Left lung (tissue), 10 donors: Measurements from ENCODE around the gene ZNF280B. TPM values are rescaled to one million over a fixed set of nuclear protein-coding genes. Genes with fewer than 3 reads are reported as not detected.
"Not testable (repeated sequence)": the region's sequence is repeated elsewhere in the genome, so short reads cannot be mapped to it uniquely, and the experiment has no call there.

Source experiments
- ATAC-seq: fragments of 200-7000 bp; cut with Tn5 transposase; one replicate; pipeline ENCODE4 v1.9.1; 2020; ENCODE audit warnings: moderate library complexity
- DNase-seq, 4 donors: peaks; one replicate each; pipeline ENCODE4 v3.0.0-alpha.2; 2013 to 2020
- H3K27ac ChIP-seq, 2 donors: fragments of 200-600 bp; sonication (generic) in 1 of 2; one replicate each; pipeline versions ENCODE4 v1.5.0 to v1.8.0; 2020 to 2021
- H3K27me3 ChIP-seq, 2 donors: fragments of 200-600 bp; sonication (generic) in 1 of 2; one replicate each; pipeline versions ENCODE4 v1.5.0 to v1.8.0; 2020 to 2021
- H3K36me3 ChIP-seq, 2 donors: fragments of 200-600 bp; sonication (generic) in 1 of 2; one replicate each; pipeline versions ENCODE4 v1.5.0 to v1.8.0; 2020 to 2021
- H3K4me1 ChIP-seq, 2 donors: fragments of 200-600 bp; one replicate each; pipeline ENCODE4 v1.8.0; 2021
- H3K4me3 ChIP-seq, 2 donors: fragments of 200-600 bp; sonication (generic) in 1 of 2; one replicate each; pipeline versions ENCODE4 v1.5.0 to v1.8.0; 2020 to 2021; ENCODE audit warnings: mild to moderate bottlenecking in 1 of 2
- H3K9me3 ChIP-seq, 2 donors: fragments of 200-600 bp; sonication (generic) in 1 of 2; one replicate each; pipeline versions ENCODE4 v1.5.0 to v1.8.0; 2020 to 2021
- intact Hi-C, 2 donors: fragments of 100-400 bp; cut with DNase I; formaldehyde crosslinking; loops; one replicate each; pipeline versions ENCODE4 v1.11.2 to v1.14.2; 2022
- polyA plus RNA-seq, 6 donors: library from polyadenylated mRNA; unstranded; fragments of 120-200 nt; gene quantifications; one replicate each; pipeline ENCODE4 v1.2.1, GENCODE V29; 2013; ENCODE audit not compliant: insufficient read length in 6 of 6
- total RNA-seq, 2 donors: library from RNA; stranded (reverse); fragmentation: NEBNext Ultra II Directional; extraction: Animal tissue kit (Norgen Biotek cat#: 25700); gene quantifications; one replicate each; pipeline ENCODE4 v1.2.1, GENCODE V29; 2021
- TF ChIP-seq, protein P1 (sequence below), 2 donors: fragments of 200-600 bp; sonication (generic) in 1 of 2; IDR thresholded peaks; one replicate each; pipeline versions ENCODE4 v1.5.0 to v1.8.0; 2021; ENCODE audit warnings: antibody characterized with exemption in 2 of 2
- donor health status: DM: no; HTN: yes; CAD: no.
- donor health status: DM: no; HTN: no; CAD: no.

ZNF280B gene
- total and polyA plus RNA-seq, 8 donors, result 0.65 to 4.4 (median 3.8) TPM

DNA sequence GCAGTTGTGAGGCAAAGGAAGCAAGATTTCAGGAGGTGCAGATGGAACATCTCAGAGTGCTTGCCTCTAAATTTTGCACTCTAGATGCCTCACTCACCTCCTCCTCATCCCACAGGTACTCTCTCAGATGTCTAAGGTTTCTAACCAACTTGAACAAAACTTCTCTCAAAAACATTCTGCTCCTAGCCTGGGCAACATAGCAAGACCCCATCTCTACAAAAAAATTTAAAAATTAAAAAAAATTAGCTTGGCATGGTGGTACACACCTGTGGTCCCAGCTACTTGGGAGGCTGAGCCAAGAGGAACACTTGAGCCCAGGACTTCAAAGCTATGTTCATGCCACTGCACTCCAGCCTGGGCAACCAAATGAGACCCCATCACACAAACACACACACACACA lies 7.3 kb upstream of the ZNF280B start:
- ATAC-seq (no peak), DNase-seq (no peak)
- Histone ChIP-seq H3K27me3 (peaks cover 0 to 45% of the 10 kb centered on the region in 2 donors), H3K36me3 (no peaks in the 10 kb centered on the region), H3K27ac (no peak overlapping the region), H3K4me3 (no peak overlapping the region), H3K9me3 (no peaks in the 10 kb centered on the region), H3K4me1 (no peaks in the 10 kb centered on the region)
- TF ChIP-seq, protein P1, sequence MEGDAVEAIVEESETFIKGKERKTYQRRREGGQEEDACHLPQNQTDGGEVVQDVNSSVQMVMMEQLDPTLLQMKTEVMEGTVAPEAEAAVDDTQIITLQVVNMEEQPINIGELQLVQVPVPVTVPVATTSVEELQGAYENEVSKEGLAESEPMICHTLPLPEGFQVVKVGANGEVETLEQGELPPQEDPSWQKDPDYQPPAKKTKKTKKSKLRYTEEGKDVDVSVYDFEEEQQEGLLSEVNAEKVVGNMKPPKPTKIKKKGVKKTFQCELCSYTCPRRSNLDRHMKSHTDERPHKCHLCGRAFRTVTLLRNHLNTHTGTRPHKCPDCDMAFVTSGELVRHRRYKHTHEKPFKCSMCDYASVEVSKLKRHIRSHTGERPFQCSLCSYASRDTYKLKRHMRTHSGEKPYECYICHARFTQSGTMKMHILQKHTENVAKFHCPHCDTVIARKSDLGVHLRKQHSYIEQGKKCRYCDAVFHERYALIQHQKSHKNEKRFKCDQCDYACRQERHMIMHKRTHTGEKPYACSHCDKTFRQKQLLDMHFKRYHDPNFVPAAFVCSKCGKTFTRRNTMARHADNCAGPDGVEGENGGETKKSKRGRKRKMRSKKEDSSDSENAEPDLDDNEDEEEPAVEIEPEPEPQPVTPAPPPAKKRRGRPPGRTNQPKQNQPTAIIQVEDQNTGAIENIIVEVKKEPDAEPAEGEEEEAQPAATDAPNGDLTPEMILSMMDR (IDR thresholded peaks at IDR 0.05), result no peak
- intact Hi-C loops, result no loop called here

DNA sequence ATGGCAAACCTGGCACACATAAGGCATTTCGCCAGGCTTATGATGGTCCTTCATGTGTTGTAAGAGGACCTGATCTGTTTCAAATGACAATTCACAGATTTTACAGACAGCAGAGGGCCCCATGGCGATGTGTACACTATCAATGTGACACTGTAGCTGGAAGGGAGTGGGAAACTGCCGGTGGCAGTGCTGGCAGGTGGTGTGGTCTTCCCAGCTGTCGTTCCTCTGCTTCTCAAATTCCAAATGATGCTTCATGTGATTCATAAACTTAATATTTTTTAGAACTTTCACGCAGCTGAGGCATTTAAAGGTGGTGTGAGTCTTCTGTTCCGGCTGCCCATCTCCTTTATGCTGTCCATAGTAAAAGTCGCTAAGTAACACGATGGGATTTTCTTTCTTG lies 5.9 kb upstream of the ZNF280B start:
- intact Hi-C loops, H3K27ac ChIP-seq: not testable (repeated sequence)

DNA sequence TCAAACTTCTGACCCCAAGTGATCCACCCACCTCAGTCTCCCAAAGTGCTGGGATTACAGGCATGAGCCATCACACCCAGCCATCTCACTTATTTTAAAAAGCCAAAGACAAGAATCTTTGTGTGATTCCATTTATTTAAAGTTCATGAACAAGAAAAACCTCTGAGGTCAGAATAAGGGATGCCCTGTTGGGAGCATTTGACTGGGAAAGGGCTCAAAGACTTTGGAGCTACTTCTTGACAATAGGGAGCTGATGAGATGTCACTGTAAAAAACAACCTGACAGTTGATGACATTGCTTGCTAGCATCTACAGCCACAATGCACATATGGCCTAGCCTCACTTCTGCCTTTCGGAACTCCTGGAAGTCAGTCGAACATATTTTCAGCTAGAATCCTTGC lies 5.1 kb upstream of the ZNF280B start:
- peaks cover 0 to 49% of the 10 kb centered on the region in 2 donors for H3K27me3 ChIP-seq
- TF ChIP-seq, protein P1 (IDR thresholded peaks at IDR 0.05), result no peak
- intact Hi-C loops, result no loop called here

More for the DNA sequence above, 5.9 kb upstream of the ZNF280B start:
- not testable (repeated sequence) for ATAC-seq, DNase-seq, H3K9me3 ChIP-seq, H3K36me3 ChIP-seq, H3K4me3 ChIP-seq, H3K4me1 ChIP-seq
- peaks cover 0 to 45% of the 10 kb centered on the region in 2 donors for H3K27me3 ChIP-seq

DNA sequence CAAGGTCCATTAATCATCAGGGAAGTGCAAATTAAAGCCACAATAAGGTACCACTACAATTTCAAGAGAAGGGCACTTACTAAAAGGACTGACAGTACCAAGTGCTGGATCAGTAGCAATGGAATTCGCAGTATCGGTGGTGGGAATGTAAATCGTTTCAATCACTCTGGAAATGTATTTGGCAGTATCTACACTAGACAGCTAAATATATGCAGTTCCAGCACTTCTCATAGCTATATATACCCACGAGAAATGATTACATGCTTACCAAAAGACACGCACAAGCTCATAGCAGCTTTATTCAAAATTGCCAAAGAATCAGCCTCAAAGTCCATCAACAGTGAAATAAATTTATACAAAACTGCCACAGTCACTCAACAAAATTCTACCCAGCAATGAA lies 4.4 kb upstream of the ZNF280B start:
- no peak overlapping the region for H3K4me3 ChIP-seq
- ATAC-seq (no peak), DNase-seq (no peak)
- TF ChIP-seq, protein P1 (IDR thresholded peaks at IDR 0.05), result no peak
- intact Hi-C loops, result no loop called here
- H3K36me3 ChIP-seq, result no peaks in the 10 kb centered on the region
- peaks cover 0 to 55% of the 10 kb centered on the region in 2 donors for H3K27me3 ChIP-seq
- peaks cover 0 to 12% of the 10 kb centered on the region in 2 donors for H3K9me3 ChIP-seq
- H3K4me1 ChIP-seq, result peaks cover 3 to 9% of the 10 kb centered on the region in 2 donors
- H3K27ac ChIP-seq, result no peak overlapping the region

More for the DNA sequence above, 5.1 kb upstream of the ZNF280B start:
- H3K4me1 ChIP-seq, result peaks cover 0 to 2% of the 10 kb centered on the region in 2 donors
- no peak overlapping the region for H3K27ac ChIP-seq
- no peaks in the 10 kb centered on the region for H3K36me3 ChIP-seq
- H3K4me3 ChIP-seq, result no peak overlapping the region
- ATAC-seq, result no peak
- H3K9me3 ChIP-seq, result peaks cover 0 to 12% of the 10 kb centered on the region in 2 donors
- no peak for DNase-seq

DNA sequence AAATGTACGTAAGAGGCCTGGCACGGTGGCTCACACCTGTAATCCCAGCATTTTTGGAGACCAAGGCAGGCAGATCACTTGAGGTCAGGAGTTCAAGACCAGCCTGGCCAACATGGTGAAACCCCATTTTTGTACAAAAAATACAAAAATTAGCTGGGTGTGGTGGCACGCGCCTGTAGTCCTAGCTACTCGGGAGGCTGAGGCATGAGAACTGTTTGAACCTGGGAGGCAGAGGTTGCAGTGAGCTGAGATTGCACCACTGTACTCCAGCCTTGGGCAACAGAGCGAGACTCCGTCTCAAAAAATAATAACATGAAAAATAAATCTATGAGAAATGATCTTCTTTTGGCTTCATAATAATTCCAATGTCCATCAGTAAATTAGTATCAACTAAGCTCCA lies 2.3 kb upstream of the ZNF280B start:
- peaks cover 0 to 59% of the 10 kb centered on the region in 2 donors for H3K27me3 ChIP-seq
- H3K4me1 ChIP-seq, result peaks cover 3 to 11% of the 10 kb centered on the region in 2 donors
- H3K9me3 ChIP-seq, result peaks cover 0 to 12% of the 10 kb centered on the region in 2 donors
- H3K27ac ChIP-seq, DNase-seq, H3K4me3 ChIP-seq, intact Hi-C loops, H3K36me3 ChIP-seq, ATAC-seq: not testable (repeated sequence)

DNA sequence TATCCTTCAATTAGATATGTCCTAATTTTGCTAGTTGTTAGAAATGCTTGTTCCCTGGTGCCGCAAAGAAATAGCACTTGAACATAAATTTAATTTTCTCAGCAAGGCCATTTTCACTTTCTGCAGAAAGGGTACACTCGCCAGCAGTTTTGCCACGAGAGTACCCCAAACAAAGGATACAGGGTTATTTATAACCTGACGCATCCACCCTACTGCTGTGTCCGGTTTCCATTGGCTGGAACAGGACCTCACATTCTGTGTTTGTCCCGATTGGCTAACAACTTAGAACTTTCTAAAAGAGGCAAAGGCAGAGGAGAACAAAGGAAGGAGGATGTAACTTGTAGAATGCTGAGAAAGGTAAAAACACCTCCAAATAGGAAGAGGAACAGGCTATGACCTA lies 1.4 kb upstream of the ZNF280B start:
- H3K4me3 ChIP-seq, intact Hi-C loops, H3K27ac ChIP-seq, DNase-seq, ATAC-seq, H3K36me3 ChIP-seq: not testable (repeated sequence)
- Histone ChIP-seq H3K27me3 (peaks cover 0 to 54% of the 10 kb centered on the region in 2 donors), H3K9me3 (peaks cover 0 to 12% of the 10 kb centered on the region in 2 donors), H3K4me1 (peaks cover 3 to 11% of the 10 kb centered on the region in 2 donors)

DNA sequence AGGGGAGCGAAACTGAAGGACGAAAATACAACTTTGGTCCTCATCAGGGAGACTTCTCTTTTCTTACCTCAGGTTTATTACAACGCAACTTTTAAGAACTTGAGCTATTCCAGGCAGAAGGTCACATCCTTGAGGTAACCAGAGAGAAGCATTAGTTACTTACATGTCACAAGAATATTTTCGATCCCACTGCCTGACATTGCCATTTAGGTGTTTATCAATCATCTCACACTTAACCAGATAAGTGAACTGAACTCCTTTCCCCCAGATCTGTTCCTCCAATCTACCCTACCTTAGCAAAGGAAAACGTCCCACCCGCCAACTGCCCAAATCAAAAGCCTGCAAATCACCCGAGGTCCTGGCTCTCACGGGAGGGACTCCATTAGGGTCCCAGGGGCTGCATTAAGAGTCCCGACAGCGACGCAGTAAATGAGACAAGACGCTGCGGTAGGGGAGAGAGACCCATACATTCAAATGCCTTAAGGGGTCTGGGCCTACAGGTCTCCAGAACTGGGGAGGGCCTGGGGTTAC lies 734 bp downstream of the ZNF280B start:
- Histone ChIP-seq H3K4me3 (peak overlapping the region; percentile 44 to 46), H3K27me3 (peaks cover 0 to 34% of the 10 kb centered on the region in 2 donors), H3K27ac (no peak overlapping the region), H3K36me3 (no peaks in the 10 kb centered on the region), H3K4me1 (peaks cover 3 to 11% of the 10 kb centered on the region in 2 donors), H3K9me3 (peaks cover 0 to 12% of the 10 kb centered on the region in 2 donors)
- DNase-seq (no peak), ATAC-seq (peak; percentile 10)
- TF ChIP-seq, protein P1 (IDR thresholded peaks at IDR 0.05), result no peak
- intact Hi-C loops, result no loop called here
